ENCODE data around the gene KCNJ16. TPM values are rescaled to one million over a fixed set of nuclear protein-coding genes. Genes with fewer than 3 reads are reported as not detected.

KCNJ16 gene
- total RNA-seq, 4 donors from 2014 or later, result 2.4 to 36.2 (median 22.4) TPM

DNA sequence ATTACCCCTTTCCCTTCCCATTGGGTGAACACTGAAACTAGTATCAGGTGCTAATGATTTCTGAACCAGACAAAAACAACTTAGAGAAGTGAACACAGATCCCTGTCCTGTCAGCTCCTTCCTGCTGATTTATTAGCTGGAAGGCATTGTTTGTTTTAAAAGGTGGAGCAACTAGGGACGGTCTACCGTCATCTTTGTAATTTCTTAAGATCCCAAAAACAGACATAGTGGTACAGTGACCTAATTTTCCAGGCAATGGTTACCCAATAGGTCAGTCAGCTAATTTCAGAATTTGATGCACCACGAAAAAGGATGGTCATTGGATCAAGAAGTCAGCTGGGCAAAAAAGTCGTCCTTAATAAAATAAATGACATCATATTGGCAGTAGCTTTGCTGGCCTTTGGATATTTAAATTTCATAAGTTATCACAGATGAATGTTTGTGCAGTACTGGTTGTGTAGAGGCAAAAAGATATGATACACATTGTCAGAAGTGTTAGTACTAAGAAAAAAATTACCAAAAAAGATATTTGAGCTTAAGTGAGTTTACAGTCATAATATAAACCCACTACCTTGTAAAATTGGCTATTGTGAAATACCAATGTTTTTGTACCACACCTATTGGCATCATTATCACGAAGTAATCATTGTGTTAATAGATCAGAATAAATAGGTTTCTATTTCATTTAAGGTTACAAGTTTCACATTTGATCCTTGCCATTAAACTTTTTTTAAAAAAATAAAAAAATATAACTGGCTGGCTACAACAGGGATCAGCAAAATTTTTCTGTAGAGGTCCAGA is 27.2 kb upstream of the KCNJ16 start:
- H3K27ac ChIP-seq, result no peak overlapping the region
- no peaks in the 10 kb centered on the region for H3K27me3 ChIP-seq
- H3K4me1 ChIP-seq, result no peaks in the 10 kb centered on the region
- DNase-seq (ENCODE audit: low spot score in 2 of 2), result peak in 1 of 2 donors; percentile 11
- WGBS, 2 donors, result 58 to 59% methylated on average over 5 of the region's 5 CpGs
- H3K4me3 ChIP-seq, result no peak overlapping the region
- H3K36me3 ChIP-seq, result no peaks in the 10 kb centered on the region
- TF ChIP-seq EP300 (IDR thresholded peaks at IDR 0.05) (peak in 1 of 2 donors; percentile 86), CTCF (IDR thresholded peaks at IDR 0.05) (no peak), POLR2A (IDR thresholded peaks at IDR 0.05) (no peak)
- no peaks in the 10 kb centered on the region for H3K9me3 ChIP-seq

DNA sequence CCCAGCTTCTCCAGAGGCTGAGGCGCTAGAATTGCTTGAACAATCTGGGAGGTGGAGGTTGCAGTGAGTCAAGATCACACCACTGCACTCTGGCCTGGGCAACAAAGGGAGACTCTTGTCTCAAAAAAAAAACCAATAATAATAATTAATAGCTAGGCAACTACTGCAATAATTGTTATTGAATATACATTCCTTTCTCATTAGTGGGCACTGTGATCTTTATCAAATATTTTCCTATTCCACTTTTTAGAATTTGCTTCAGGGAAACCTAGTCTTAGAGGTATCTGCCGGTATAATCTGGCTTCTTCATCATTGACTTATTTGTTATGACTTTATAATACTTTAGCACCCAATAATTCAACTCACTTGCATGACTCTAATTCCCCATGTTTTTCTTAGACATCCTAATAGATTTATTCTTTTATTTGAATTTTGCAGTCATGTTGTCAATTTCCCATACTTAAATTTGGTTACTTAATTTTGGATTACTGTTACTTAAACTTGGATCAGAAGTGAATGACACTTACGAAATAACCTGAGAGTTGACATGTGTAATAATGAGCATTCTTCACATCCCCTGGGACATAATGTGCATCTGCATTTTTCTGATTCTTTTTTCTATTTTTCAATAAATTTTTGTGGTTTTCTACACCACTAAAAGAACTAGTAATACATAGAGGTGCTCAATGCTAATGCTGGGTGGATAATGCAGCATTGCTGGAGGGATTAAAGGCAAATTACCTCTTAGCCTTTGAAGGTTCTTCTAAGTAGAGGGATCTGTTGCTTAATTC is 25.0 kb upstream of the KCNJ16 start:
- Histone ChIP-seq H3K27ac (peak overlapping the region in 1 of 4 donors; percentile 85), H3K9me3 (no peaks in the 10 kb centered on the region)
- 89 to 90% methylated on average over 3 of the region's 3 CpGs for WGBS, 2 donors

GRCh38 chr17:70050931-70051330 is 24.1 kb upstream of the KCNJ16 start:
- Histone ChIP-seq H3K27me3 (no peaks in the 10 kb centered on the region), H3K4me3 (peak overlapping the region in 2 of 4 donors; percentile 19 to 43), H3K27ac (peak overlapping the region in 2 of 4 donors; percentile 74 to 85), H3K4me1 (peaks cover 0 to 12% (median 0%) of the 10 kb centered on the region in 4 donors), H3K9me3 (no peaks in the 10 kb centered on the region), H3K36me3 (no peaks in the 10 kb centered on the region)
- WGBS, 2 donors, result 63 to 65% methylated on average over 2 of the region's 2 CpGs
- peak in 1 of 2 donors; percentile 18 for DNase-seq (ENCODE audit: low spot score in 2 of 2)
- TF ChIP-seq CTCF (IDR thresholded peaks at IDR 0.05) (no peak), EP300 (IDR thresholded peaks at IDR 0.05) (peak in 1 of 2 donors; percentile 83)

More for the DNA sequence above, 25.0 kb upstream of the KCNJ16 start:
- Histone ChIP-seq H3K36me3 (no peaks in the 10 kb centered on the region), H3K4me1 (peaks cover 0 to 9% (median 0%) of the 10 kb centered on the region in 4 donors), H3K27me3 (no peaks in the 10 kb centered on the region), H3K4me3 (no peak overlapping the region)
- no peak for TF ChIP-seq EP300 (IDR thresholded peaks at IDR 0.05)
- no peak for TF ChIP-seq POLR2A (IDR thresholded peaks at IDR 0.05)
- TF ChIP-seq CTCF (IDR thresholded peaks at IDR 0.05), result no peak
- DNase-seq (ENCODE audit: low spot score in 2 of 2), result no peak

DNA sequence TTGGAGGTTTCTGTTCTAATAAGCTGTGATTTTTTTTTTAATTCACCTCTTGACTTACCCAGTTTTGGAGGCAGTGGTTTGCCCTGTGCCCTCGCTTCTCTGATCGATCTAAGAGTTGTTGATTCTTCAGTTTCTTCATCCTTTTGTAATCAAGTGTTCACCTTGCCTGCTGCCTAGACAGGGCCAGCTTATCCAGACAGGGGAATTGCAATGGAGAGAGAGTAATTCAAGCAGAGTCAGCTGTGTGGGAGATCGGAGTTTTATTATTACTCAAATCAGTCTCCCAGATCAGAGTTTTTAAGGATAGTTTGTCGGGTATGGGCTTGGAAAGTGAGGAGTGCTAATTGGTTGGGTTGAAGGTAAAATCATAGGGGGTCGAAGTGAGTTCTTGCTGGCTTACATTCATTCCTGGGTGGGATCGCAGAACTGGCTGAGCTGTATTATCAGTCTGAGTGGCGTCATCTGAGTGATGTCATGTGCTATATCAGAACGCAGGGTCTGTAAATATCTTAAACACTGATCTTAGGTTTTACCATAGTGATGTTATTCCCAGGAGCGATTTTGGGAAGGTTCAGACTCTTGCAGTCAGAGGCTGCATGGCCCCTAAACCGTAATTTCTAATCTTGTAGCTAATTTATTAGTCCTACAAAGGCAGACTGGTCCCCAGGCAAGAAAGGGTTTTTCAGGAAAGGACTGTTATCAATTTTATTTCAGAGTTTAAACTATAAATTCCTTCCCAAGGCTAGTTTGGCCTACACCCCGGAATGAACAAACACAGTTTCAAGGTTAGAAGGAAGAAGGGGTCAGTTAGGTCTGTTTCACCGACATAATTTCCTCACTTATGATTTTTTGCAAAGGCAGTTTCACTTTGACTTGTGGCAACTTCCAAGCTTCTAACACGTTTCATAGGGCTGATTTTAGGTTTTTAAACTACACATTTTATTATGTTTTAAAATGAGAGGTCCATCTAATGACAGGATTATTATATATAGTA is 21.5 kb upstream of the KCNJ16 start:
- Histone ChIP-seq H3K36me3 (no peaks in the 10 kb centered on the region), H3K27ac (peak overlapping the region; percentile 43 to 85 (median 72)), H3K4me3 (peak overlapping the region; percentile 19 to 43 (median 28)), H3K9me3 (no peaks in the 10 kb centered on the region), H3K4me1 (peaks cover 0 to 14% (median 0%) of the 10 kb centered on the region in 4 donors), H3K27me3 (no peaks in the 10 kb centered on the region)
- DNase-seq (ENCODE audit: low spot score in 2 of 2), result peak in 1 of 2 donors; percentile 27
- 34 to 44% methylated on average over 13 of the region's 13 CpGs for WGBS, 2 donors
- TF ChIP-seq EP300 (IDR thresholded peaks at IDR 0.05), result peak in 1 of 2 donors; percentile 51
- TF ChIP-seq POLR2A (IDR thresholded peaks at IDR 0.05), result no peak
- no peak for TF ChIP-seq CTCF (IDR thresholded peaks at IDR 0.05)
